Mammary epithelial cell (primary cell): ENCODE results near the gene KLF15.

Experiments
- CTCF ChIP-seq, 2 donors: IDR thresholded peaks in 1 of 2; conservative IDR thresholded peaks in 1 of 2; 2 replicates each; pipeline ENCODE4 v1.5.1; 2011 to 2012; ENCODE audit warnings: inconsistent platforms in 2 of 2, low read length in 2 of 2, mild to moderate bottlenecking in 2 of 2, control low read depth in 1 of 2, low read depth in 1 of 2; ENCODE audit not compliant: insufficient read depth in 1 of 2; ENCODE audit errors: extremely low read depth in 1 of 2
- EZH2 ChIP-seq: IDR thresholded peaks from 2 replicates; pipeline ENCODE4 v1.6.1; 2012; ENCODE audit warnings: low read length, inconsistent platforms, borderline replicate concordance

DNA sequence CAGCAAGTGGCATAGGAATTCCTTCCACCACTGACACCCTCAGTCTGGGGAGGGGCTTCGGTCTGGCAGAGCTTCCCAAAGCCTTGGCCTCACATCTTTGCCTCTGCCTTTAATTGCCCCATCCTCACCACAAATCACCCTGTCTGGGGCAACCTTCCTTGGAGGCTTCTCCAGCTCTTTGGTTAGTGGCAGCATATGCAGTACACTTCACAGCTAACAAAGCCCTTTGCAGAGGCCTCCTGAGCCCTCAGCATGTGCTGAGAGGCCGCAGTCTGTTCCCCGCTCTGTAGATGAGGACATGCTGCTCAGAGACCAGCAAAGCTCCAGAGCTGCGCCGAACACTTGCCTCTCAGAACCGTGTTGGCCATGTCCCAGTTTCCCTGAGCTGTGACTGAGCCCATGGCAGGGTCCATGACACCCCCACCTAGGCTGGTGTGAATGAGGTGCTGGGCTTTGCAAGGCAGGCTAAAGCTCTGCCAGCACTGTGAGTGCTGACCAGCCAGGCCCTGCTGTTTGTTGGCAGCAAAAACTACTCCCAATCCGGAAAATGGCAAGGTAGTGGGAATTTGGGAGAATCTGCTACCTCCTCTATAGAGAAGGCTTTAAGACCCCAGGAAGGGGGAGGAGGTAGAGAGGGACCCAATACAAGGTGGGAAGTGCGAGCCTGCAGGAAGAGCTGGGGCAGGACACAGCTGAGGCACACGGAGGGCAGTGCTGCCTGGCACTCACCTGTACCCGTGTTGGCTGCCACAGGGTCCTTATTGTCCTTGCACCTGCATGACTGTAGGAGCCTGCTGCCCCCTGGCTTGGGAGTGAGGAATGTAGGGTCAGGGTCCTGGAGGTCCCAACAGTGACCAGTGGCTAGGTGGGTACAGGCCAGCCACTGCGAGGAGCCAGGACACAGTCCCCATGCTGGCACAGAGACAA, 8.4 kb upstream of the KLF15 start:
- peak in 1 of 2 donors; percentile 4 for TF ChIP-seq CTCF (conservative IDR thresholded peaks at IDR 0.05 in 1 of 2, IDR thresholded peaks at IDR 0.05 in 1 of 2; ENCODE audit: extremely low read depth in 1 of 2, insufficient read depth in 1 of 2, low read depth in 1 of 2, low read length in 2 of 2)
- no peak for TF ChIP-seq EZH2
